ENCODE results near the gene SKA1.
"Not testable (repeated sequence)": the region's sequence is repeated elsewhere in the genome, so short reads cannot be mapped to it uniquely, and the experiment has no call there.

The SKA1 gene

GRCh38 chr18:50396005-50396660 lies 21.3 kb downstream of the SKA1 start:
- DNase-seq: no peak

GRCh38 chr18:50397023-50397422 lies 22.2 kb downstream of the SKA1 start:
- no peak for DNase-seq

- no peak for DNase-seq
These were observed 23.3 kb downstream of the SKA1 start for GRCh38 chr18:50398099-50398498.

- no peak for DNase-seq
These were observed 24.1 kb downstream of the SKA1 start for GRCh38 chr18:50398947-50399346.

- no peak for DNase-seq
These were observed 24.7 kb downstream of the SKA1 start for GRCh38 chr18:50399582-50399981.

- not testable (repeated sequence) for DNase-seq
These were observed 25.6 kb downstream of the SKA1 start for GRCh38 chr18:50400438-50400837.

- no peak for DNase-seq
These were observed 26.4 kb downstream of the SKA1 start for GRCh38 chr18:50401295-50401694.

- no peak for DNase-seq
These were observed 27.0 kb downstream of the SKA1 start for GRCh38 chr18:50401888-50402287.

- DNase-seq: not testable (repeated sequence)
These were observed 30.1 kb downstream of the SKA1 start for GRCh38 chr18:50404752-50405581.

- no peak for DNase-seq
These were observed 30.9 kb downstream of the SKA1 start for GRCh38 chr18:50405582-50406271.

GRCh38 chr18:50409236-50409635 lies 34.4 kb downstream of the SKA1 start:
- no peak for DNase-seq

- no peak for DNase-seq
These were observed 35.2 kb downstream of the SKA1 start for GRCh38 chr18:50410008-50410407.

- DNase-seq: no peak
These were observed 36.0 kb downstream of the SKA1 start for GRCh38 chr18:50410894-50411293.

GRCh38 chr18:50416832-50417231 lies 42.0 kb downstream of the SKA1 start:
- not testable (repeated sequence) for DNase-seq

- DNase-seq: not testable (repeated sequence)
These were observed 42.9 kb downstream of the SKA1 start for GRCh38 chr18:50417705-50418104.

GRCh38 chr18:50418650-50419049 lies 43.8 kb downstream of the SKA1 start:
- DNase-seq: no peak

- no peak for DNase-seq
These were observed 47.5 kb downstream of the SKA1 start for GRCh38 chr18:50422286-50422898.

GRCh38 chr18:50424877-50425690 lies 50.2 kb downstream of the SKA1 start:
- DNase-seq: no peak

- no peak for DNase-seq
These were observed 53.0 kb downstream of the SKA1 start for GRCh38 chr18:50427896-50428295.

- DNase-seq: no peak
These were observed 53.8 kb downstream of the SKA1 start for GRCh38 chr18:50428531-50429206.

GRCh38 chr18:50429207-50429948 lies 54.5 kb downstream of the SKA1 start:
- peak; percentile 11 for DNase-seq
